Mesendoderm (in vitro differentiated cells): ENCODE measurements around the gene CCNY.

Experiments used
- DNase-seq: peaks from one replicate; pipeline ENCODE4 v3.0.0; 2013
- H2AK5ac ChIP-seq: 2 replicates; pipeline ENCODE4 v1.6.1; 2013; ENCODE audit warnings: low read length, inconsistent platforms
- H2BK120ac ChIP-seq: 2 replicates; pipeline ENCODE4 v1.6.1; 2013; ENCODE audit warnings: low read depth, mild to moderate bottlenecking, low read length, moderate library complexity, mixed read lengths
- H2BK15ac ChIP-seq: replicated peaks from 2 replicates; pipeline ENCODE4 v1.6.1; 2013; ENCODE audit warnings: low read depth, mild to moderate bottlenecking, moderate library complexity
- H2BK5ac ChIP-seq: 2 replicates; pipeline ENCODE4 v1.6.1; 2013; ENCODE audit warnings: low read length, inconsistent platforms
- H3K18ac ChIP-seq: 2 replicates; pipeline ENCODE4 v1.6.1; 2013; ENCODE audit warnings: mild to moderate bottlenecking, low read length, mixed read lengths
- H3K23ac ChIP-seq: one replicate; pipeline ENCODE4 v1.6.1; 2013; ENCODE audit warnings: low read length
- H3K27ac ChIP-seq: 2 replicates; pipeline ENCODE4 v1.5.1; 2013; ENCODE audit warnings: low read depth, mild to moderate bottlenecking, inconsistent platforms, low read length, moderate library complexity
- H3K27me3 ChIP-seq: 2 replicates; pipeline ENCODE4 v1.6.1; 2013; ENCODE audit warnings: low read length, control low read depth, mild to moderate bottlenecking, inconsistent platforms; ENCODE audit not compliant: insufficient read depth, poor library complexity
- H3K36me3 ChIP-seq: 2 replicates; pipeline ENCODE4 v1.6.1; 2013; ENCODE audit warnings: low read length, inconsistent platforms; ENCODE audit not compliant: control insufficient read depth, insufficient read depth
- H3K4ac ChIP-seq: one replicate; pipeline ENCODE4 v1.6.1; 2013; ENCODE audit warnings: low read depth, mild to moderate bottlenecking, low read length, moderate library complexity
- H3K4me1 ChIP-seq: 2 replicates; pipeline ENCODE4 v1.6.1; 2013; ENCODE audit warnings: low read depth, low read length, inconsistent platforms; ENCODE audit not compliant: control insufficient read depth
- H3K4me2 ChIP-seq: 2 replicates; pipeline ENCODE4 v1.6.1; 2013; ENCODE audit warnings: low read length
- H3K4me3 ChIP-seq: 2 replicates; pipeline ENCODE4 v1.5.1; 2013; ENCODE audit warnings: mild to moderate bottlenecking, low read length
- H3K56ac ChIP-seq: one replicate; pipeline ENCODE4 v1.6.1; 2013; ENCODE audit warnings: low read length
- H3K79me1 ChIP-seq: 2 replicates; pipeline ENCODE4 v1.6.1; 2013; ENCODE audit warnings: low read length, inconsistent platforms
- H3K79me2 ChIP-seq: 2 replicates; pipeline ENCODE4 v1.6.1; 2013; ENCODE audit warnings: mild to moderate bottlenecking, low read length; ENCODE audit not compliant: control insufficient read depth, insufficient read depth
- H3K9ac ChIP-seq: 2 replicates; pipeline ENCODE4 v1.6.1; 2013; ENCODE audit warnings: low read length, inconsistent platforms
- H4K5ac ChIP-seq: one replicate; pipeline ENCODE4 v1.6.1; 2013; ENCODE audit warnings: low read length
- H4K8ac ChIP-seq: one replicate; pipeline ENCODE4 v1.6.1; 2013; ENCODE audit warnings: low read depth, mild to moderate bottlenecking, control low read depth, low read length, moderate library complexity
- WGBS: extraction: QIAGEN DNeasy Blood & Tissue Kit; methylation state at CpG from one replicate; pipeline ENCODE4 v1.1.7; 2013; ENCODE audit warnings: low lambda C conversion rate, missing lambda C conversion rate; ENCODE audit not compliant: insufficient coverage; ENCODE audit errors: extremely low coverage; 5-methylcytosine and 5-hydroxymethylcytosine counted together

The CCNY gene

DNA sequence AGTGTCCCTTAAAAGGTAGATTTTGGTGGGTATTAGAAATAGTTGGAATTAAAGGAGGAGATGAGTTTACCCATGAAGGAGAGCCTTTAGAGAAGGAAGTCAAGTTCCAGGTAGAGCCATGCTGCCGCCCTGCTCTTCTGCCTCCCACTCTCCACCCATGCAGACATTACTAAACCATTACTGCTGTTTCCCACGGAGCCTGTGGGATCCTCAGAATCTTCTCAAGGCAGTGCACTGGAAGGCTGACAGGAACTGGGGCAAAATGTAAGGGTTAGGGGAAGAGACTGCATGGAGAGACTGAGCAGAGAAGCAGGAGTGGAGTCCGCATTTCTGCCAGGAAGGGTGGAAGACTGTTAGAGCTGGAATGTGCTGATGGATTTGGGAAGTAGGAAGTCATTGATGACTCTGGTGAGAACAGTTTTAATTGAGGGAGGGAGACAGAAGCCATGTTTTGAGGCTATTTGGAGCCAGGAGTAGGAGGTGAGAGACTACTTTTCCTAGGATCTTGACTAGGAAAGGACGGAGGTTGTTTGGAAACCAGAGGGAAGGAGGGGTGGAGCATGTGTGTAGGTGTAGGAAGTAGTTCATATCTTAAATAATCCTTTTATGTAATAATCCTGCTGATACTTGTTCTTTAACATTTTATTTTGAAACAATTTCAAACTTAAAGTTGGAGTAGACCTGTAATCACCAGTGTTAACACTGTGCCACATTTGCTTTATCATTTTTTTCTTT lies 109.0 kb downstream of the CCNY start:
- H3K27ac ChIP-seq: no peak overlapping the region
- DNase-seq: no peak
- peaks cover 34% of the 10 kb centered on the region for H3K79me1 ChIP-seq
- H3K4me3 ChIP-seq: no peak overlapping the region
- peaks cover 41% of the 10 kb centered on the region for H3K79me2 ChIP-seq
- no peak overlapping the region for H3K4me2 ChIP-seq
- H4K5ac ChIP-seq: no peak overlapping the region
- H4K8ac ChIP-seq: no peak overlapping the region
- H3K18ac ChIP-seq: no peak overlapping the region
- no peak overlapping the region for H3K4ac ChIP-seq
- H3K27me3 ChIP-seq: no peaks in the 10 kb centered on the region
- WGBS: no CpG with 5 or more reads among the region's 4 CpGs
- H2AK5ac ChIP-seq: no peak overlapping the region
- no peak overlapping the region for H3K9ac ChIP-seq
- H2BK5ac ChIP-seq: no peak overlapping the region
- H2BK15ac ChIP-seq: no peak overlapping the region
- no peak overlapping the region for H2BK120ac ChIP-seq
- no peak overlapping the region for H3K23ac ChIP-seq
- H3K4me1 ChIP-seq: peaks cover 11% of the 10 kb centered on the region
- no peaks in the 10 kb centered on the region for H3K36me3 ChIP-seq
- no peak overlapping the region for H3K56ac ChIP-seq

DNA sequence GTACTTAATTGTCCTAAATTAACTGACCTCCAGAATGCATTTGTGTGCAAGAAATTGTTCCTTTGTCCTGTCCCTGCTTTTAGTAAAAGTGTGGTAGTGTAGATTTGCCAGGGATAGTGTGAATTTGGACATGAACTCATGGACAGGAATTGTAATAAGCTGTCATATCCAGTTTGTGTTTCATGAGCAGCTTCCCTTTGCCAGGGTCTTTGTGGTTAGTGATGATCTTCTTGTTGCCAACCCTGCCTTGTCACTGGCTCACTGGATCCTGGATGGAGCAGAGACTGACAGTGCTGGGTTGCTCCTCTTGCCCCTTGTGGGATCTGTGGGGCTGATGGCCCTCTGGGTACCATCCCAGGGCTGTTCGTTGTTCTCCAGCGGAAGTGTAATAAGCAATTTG lies 110.1 kb downstream of the CCNY start:
- Histone ChIP-seq H2AK5ac (no peak overlapping the region), H3K9ac (no peak overlapping the region), H3K18ac (no peak overlapping the region), H2BK5ac (no peak overlapping the region), H2BK15ac (no peak overlapping the region), H3K4me1 (peaks cover 11% of the 10 kb centered on the region), H3K27me3 (no peaks in the 10 kb centered on the region), H3K27ac (no peak overlapping the region), H3K56ac (no peak overlapping the region), H3K79me1 (peaks cover 35% of the 10 kb centered on the region), H3K4me3 (no peak overlapping the region), H2BK120ac (no peak overlapping the region), H4K5ac (no peak overlapping the region), H3K23ac (no peak overlapping the region), H3K4ac (no peak overlapping the region), H3K4me2 (no peak overlapping the region), H3K36me3 (no peaks in the 10 kb centered on the region), H4K8ac (no peak overlapping the region), H3K79me2 (peaks cover 41% of the 10 kb centered on the region)
- no CpG with 5 or more reads among the region's 2 CpGs for WGBS
- no peak for DNase-seq

DNA sequence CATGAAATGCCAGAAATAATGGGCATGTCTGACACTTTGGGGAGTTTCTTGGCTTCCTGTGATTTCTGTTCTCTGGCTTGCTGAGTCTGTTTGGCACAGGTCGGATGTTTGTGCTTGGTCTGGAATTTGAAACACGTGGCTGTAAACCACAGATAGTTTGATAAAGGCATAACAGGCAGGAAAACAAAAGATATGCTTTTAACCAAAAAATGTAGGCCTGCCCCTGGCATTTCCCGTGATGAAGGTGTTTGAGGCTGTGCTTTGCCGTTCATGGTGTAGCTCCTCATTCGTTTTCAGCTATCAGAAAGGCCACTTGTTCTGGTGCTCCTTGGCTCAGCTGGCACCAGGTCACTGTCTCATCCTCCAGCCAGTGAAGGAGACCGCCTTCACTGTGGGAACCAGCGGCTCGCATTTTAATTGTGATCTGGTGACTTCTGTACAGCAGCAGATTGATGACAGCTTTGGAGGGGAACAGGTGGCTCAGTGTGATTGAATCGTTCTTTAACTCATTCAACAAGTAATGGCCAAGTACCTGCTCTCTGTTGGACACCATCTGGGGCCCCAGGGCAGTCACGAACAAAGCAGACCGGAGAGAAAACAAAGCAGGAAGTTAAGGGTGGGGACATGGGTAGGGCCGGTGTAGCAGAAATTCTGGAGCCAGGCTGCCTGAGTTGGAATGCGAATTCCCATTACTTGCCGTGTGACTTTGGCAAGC lies 111.5 kb downstream of the CCNY start:
- Histone ChIP-seq H3K4ac (no peak overlapping the region), H3K23ac (no peak overlapping the region), H3K36me3 (no peaks in the 10 kb centered on the region), H3K27ac (no peak overlapping the region), H3K27me3 (no peaks in the 10 kb centered on the region), H3K9ac (no peak overlapping the region), H3K4me3 (no peak overlapping the region), H3K4me2 (no peak overlapping the region), H2BK120ac (no peak overlapping the region), H3K56ac (no peak overlapping the region), H2AK5ac (no peak overlapping the region), H4K5ac (no peak overlapping the region), H3K79me1 (peaks cover 37% of the 10 kb centered on the region), H2BK15ac (no peak overlapping the region), H4K8ac (no peak overlapping the region), H3K18ac (no peak overlapping the region), H3K79me2 (peaks cover 37% of the 10 kb centered on the region), H3K4me1 (peaks cover 11% of the 10 kb centered on the region), H2BK5ac (no peak overlapping the region)
- no CpG with 5 or more reads among the region's 14 CpGs for WGBS
- peak; percentile 59 for DNase-seq

DNA sequence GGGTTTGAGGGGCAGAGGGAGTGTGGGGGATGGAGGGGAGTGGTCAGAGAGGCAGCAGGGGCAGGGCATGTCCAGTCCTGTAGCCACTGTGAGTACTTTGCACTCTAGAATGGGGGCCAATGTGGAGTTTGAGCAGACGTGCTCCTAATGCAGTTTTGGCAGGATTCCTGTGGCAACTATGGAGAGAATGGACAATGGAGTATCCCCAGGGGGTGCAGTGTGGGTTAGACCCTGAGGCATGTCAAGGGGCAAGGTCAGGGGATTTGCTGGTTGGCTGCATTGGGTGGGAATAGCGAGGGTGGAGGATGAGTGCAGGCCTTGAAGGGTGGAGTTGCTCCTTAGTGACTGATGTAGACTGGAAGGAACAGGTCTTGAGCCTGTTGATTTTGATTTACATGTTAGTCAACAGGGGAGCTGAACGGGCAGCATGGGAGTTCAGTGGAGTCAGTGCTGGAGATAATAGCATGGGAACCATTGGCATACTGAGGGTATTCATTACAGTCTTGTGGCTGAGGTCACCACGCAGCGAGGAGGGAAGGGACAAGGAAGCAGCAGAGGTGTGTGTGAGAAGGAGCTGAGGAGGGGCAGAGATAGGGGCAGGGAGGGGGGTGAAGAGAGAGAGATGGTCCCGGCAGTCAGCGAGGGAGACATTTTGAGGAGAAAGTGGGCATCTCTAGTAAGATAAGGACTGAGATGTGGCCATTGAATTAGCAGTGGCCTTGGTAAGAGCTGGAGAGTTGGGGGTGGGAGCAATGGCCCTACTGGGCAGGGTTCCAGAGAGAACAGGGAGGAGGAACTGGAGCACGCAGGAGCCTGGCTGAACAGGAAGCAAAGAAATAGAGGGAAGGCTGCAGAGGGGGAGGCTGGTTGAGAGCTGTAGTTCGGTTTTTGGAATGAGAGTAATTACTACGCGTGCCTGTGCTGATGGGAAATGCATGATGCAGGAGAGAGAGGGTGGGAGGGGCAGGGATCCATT lies 112.7 kb downstream of the CCNY start:
- Histone ChIP-seq H3K36me3 (no peaks in the 10 kb centered on the region), H2BK120ac (no peak overlapping the region), H2BK5ac (no peak overlapping the region), H2BK15ac (no peak overlapping the region), H4K5ac (no peak overlapping the region), H3K27ac (no peak overlapping the region), H3K4me2 (no peak overlapping the region), H3K56ac (no peak overlapping the region), H3K9ac (no peak overlapping the region), H3K79me1 (peaks cover 33% of the 10 kb centered on the region), H3K27me3 (no peaks in the 10 kb centered on the region), H3K18ac (no peak overlapping the region), H3K4ac (no peak overlapping the region), H3K4me1 (peaks cover 11% of the 10 kb centered on the region), H3K23ac (no peak overlapping the region), H2AK5ac (no peak overlapping the region), H3K79me2 (peaks cover 37% of the 10 kb centered on the region), H4K8ac (no peak overlapping the region), H3K4me3 (no peak overlapping the region)
- WGBS: no CpG with 5 or more reads among the region's 11 CpGs
- DNase-seq: no peak

DNA sequence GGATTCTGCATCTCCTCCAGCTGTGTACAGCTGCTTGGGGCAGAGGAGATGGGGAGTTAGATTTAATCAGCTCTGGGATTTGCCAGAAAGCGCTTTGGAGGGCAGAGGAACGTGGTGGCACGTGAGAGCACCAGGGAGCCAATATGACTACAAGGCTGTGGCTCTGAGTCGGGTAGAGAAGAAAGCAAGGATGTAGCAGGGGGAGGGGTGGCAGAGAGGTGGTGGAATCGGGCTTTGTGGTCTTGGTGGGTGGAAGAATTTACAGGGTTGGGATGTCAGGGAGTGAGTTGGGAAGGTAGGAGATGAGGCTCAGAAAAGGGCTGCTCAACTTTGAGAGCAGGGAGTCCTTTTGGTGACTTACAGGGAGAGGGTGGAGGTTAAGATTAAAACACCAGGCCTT lies 113.6 kb downstream of the CCNY start:
- no peak overlapping the region for H3K56ac ChIP-seq
- peaks cover 37% of the 10 kb centered on the region for H3K79me2 ChIP-seq
- H3K4me2 ChIP-seq: no peak overlapping the region
- no peak overlapping the region for H3K18ac ChIP-seq
- H2AK5ac ChIP-seq: no peak overlapping the region
- H2BK5ac ChIP-seq: no peak overlapping the region
- H2BK120ac ChIP-seq: no peak overlapping the region
- peaks cover 11% of the 10 kb centered on the region for H3K4me1 ChIP-seq
- H2BK15ac ChIP-seq: no peak overlapping the region
- H3K23ac ChIP-seq: no peak overlapping the region
- H3K27me3 ChIP-seq: no peaks in the 10 kb centered on the region
- H3K9ac ChIP-seq: no peak overlapping the region
- H4K5ac ChIP-seq: no peak overlapping the region
- H3K36me3 ChIP-seq: no peaks in the 10 kb centered on the region
- no peak overlapping the region for H3K27ac ChIP-seq
- peaks cover 40% of the 10 kb centered on the region for H3K79me1 ChIP-seq
- DNase-seq: no peak
- no peak overlapping the region for H3K4ac ChIP-seq
- H4K8ac ChIP-seq: no peak overlapping the region
- H3K4me3 ChIP-seq: no peak overlapping the region
- no CpG with 5 or more reads among the region's 5 CpGs for WGBS
